Thoracic aorta (tissue), 2 donors: ENCODE results near the gene SSRP1. TPM values are rescaled to one million over a fixed set of nuclear protein-coding genes. Genes with fewer than 3 reads are reported as not detected.

Experiments used
- ATAC-seq: fragments of 150-250 bp; one replicate; pipeline ENCODE4 v1.8.0; 2017; ENCODE audit warnings: low read depth; ENCODE audit not compliant: insufficient number of reproducible peaks, low FRiP score
- DNase-seq: peaks from one replicate; pipeline ENCODE4 v3.0.0-alpha.2; 2020; ENCODE audit warnings: low spot score
- H3K27ac ChIP-seq, 2 donors: fragments of 200-600 bp; sonication (generic); 1 replicate in 1 of 2; 2 replicates in 1 of 2; pipeline ENCODE4 v1.5.1; 2016; ENCODE audit warnings: mild to moderate bottlenecking in 2 of 2, moderate library complexity in 2 of 2
- H3K27me3 ChIP-seq: fragments of 200-600 bp; sonication (generic); replicated peaks from 2 replicates; pipeline ENCODE4 v1.6.0; 2016; ENCODE audit warnings: mild to moderate bottlenecking; ENCODE audit not compliant: insufficient read depth
- H3K36me3 ChIP-seq: fragments of 200-600 bp; sonication (generic); one replicate; pipeline ENCODE4 v1.5.1; 2016
- H3K4me1 ChIP-seq, 2 donors: fragments of 200-600 bp; sonication (generic); 1 replicate in 1 of 2; 2 replicates in 1 of 2; pipeline versions ENCODE4 v1.5.1 to v1.6.0; 2016; ENCODE audit warnings: low read depth in 2 of 2, mild to moderate bottlenecking in 1 of 2; ENCODE audit not compliant: control insufficient read depth in 1 of 2
- H3K4me3 ChIP-seq: fragments of 200-600 bp; sonication (generic); 2 replicates; pipeline ENCODE4 v1.5.1; 2016; ENCODE audit warnings: mild to moderate bottlenecking
- H3K9me3 ChIP-seq: fragments of 200-600 bp; sonication (generic); 2 replicates; pipeline ENCODE4 v1.5.1; 2016
- CTCF ChIP-seq: fragments of 200-600 bp; sonication (generic); IDR thresholded peaks from one replicate; pipeline ENCODE4 v1.5.1; 2019; ENCODE audit warnings: antibody characterized with exemption
- total RNA-seq, 2 donors: library from RNA; depleted of rRNA; stranded (reverse); fragments of >200 nt; gene quantifications; one replicate each; pipeline versions ENCODE4 v1.1.0 to v1.2.3, GENCODE V29; 2016

SSRP1 gene
- total RNA-seq, 2 donors from 2014 or later: 42.0 to 51.4 TPM

- ATAC-seq: no peak
- DNase-seq: no peak
- Histone ChIP-seq H3K27ac (no peak overlapping the region), H3K4me3 (no peak overlapping the region), H3K9me3 (peaks cover 5% of the 10 kb centered on the region), H3K4me1 (peaks cover 0 to 17% of the 10 kb centered on the region in 2 donors), H3K27me3 (no peaks in the 10 kb centered on the region), H3K36me3 (peaks cover 14% of the 10 kb centered on the region)
- no peak for TF ChIP-seq CTCF
Measured at GRCh38 chr11:57294225-57295131, 41.2 kb downstream of the SSRP1 start.

- H3K4me1 ChIP-seq: peaks cover 0 to 14% of the 10 kb centered on the region in 2 donors
- H3K27me3 ChIP-seq: no peaks in the 10 kb centered on the region
- TF ChIP-seq CTCF: no peak
- no peak overlapping the region for H3K27ac ChIP-seq
- no peak overlapping the region for H3K4me3 ChIP-seq
- no peaks in the 10 kb centered on the region for H3K9me3 ChIP-seq
- DNase-seq (no peak), ATAC-seq (no peak)
- no peaks in the 10 kb centered on the region for H3K36me3 ChIP-seq
Measured at GRCh38 chr11:57290288-57290687, 45.4 kb downstream of the SSRP1 start.

- DNase-seq (no peak), ATAC-seq (no peak)
- Histone ChIP-seq H3K36me3 (no peaks in the 10 kb centered on the region), H3K9me3 (no peaks in the 10 kb centered on the region), H3K4me3 (no peak overlapping the region), H3K4me1 (peaks cover 0 to under 1% of the 10 kb centered on the region in 2 donors), H3K27me3 (no peaks in the 10 kb centered on the region), H3K27ac (no peak overlapping the region)
- no peak for TF ChIP-seq CTCF
Measured at GRCh38 chr11:57288771-57289579, 46.7 kb downstream of the SSRP1 start.

- Histone ChIP-seq H3K36me3 (no peaks in the 10 kb centered on the region), H3K4me1 (no peaks in the 10 kb centered on the region), H3K9me3 (no peaks in the 10 kb centered on the region), H3K27ac (no peak overlapping the region), H3K27me3 (no peaks in the 10 kb centered on the region), H3K4me3 (no peak overlapping the region)
- DNase-seq (no peak), ATAC-seq (no peak)
- no peak for TF ChIP-seq CTCF
Measured at GRCh38 chr11:57287884-57288283, 47.8 kb downstream of the SSRP1 start.
